GM21526 (cell line): ENCODE results near the gene CD302.
"Not testable (repeated sequence)": the region's sequence is repeated elsewhere in the genome, so short reads cannot be mapped to it uniquely, and the experiment has no call there.

Experiments used
- ATAC-seq: cut with Tn5 transposase; IDR thresholded peaks from one replicate; pipeline ENCODE4 v1.9.1; 2021; ENCODE audit warnings: moderate library complexity; ENCODE audit not compliant: unreplicated experiment, low FRiP score

The CD302 gene

DNA sequence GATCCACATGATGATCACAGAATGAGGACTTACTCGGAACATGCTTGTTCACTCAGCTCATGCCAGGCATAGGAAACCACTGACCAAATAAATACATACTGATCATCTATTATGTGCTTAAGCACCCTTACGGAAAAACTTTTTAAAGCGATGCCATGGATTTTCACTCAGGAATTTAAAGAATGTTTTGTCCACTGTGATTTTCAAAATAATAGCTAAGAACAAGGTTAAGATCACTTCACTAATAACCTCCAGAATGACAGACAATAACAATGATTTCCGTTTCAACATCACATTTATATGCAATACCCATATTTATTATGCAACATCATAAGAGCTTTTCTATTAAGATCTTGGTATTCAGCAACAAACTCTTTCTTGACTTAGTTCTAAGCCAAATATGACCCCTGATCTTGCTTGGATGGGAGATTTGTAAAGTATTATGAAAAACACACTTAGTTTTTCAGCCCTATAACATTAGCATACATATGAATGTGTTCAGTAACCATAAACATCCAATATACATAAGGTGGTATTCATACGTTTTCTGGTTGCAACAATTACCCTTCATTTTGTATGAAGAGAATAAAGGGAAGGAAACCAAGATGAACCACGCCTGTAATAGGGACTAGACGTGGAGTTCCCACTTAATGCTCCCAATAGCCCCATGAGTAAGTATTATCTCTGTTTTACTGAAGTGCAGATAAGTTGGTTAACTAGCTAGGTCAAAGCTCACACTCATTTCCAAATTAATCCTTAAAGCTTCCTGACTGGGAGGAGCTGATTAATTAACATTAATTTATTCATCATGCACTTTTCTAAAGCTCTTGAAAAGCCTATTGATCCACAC, 1.9 kb downstream of the CD302 start:
- ATAC-seq: no peak

DNA sequence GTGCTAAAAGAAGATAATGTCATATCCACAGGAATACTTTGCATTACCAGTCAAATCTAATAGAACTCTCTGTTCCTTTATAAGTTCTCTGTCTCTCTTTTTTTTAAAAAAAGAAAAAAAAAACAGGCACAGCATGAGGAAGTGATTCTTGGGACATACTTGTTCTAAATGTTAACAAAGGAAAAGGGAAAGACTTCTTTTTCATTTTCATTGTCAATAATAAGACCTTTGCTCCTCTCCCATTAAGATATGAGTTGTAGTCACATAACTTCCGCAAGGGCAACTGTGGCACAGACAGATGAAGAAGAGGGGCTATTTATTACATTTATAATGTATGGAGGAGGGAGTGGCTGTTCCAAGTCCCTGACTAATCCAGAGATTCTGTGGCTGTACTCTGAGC, 4.7 kb downstream of the CD302 start:
- ATAC-seq: no peak

- no peak for ATAC-seq
These were observed 5.4 kb downstream of the CD302 start for GRCh38 chr2:159792599-159792998.

DNA sequence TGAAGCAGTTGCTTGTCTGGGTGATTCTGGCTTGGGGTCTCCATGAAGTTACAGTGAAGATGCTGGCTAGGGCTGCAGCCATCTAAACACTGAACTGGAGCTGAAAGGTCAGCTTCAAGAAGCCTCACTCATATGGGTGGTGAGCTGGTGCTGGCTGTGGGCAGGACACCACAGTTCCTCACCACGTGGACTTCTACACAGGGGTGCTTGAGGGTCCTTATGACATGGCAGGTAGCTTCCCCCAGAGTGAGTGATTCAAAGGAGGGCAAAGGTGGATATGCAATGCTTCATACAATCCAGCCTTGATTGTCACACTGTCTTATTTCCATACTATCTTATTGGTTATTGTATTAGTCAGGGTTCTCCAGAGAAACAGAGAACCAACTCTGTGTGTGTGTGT, 6.0 kb downstream of the CD302 start:
- ATAC-seq: no peak

GRCh38 chr2:159790323-159790722, 7.7 kb downstream of the CD302 start:
- ATAC-seq: no peak

GRCh38 chr2:159788253-159788652, 9.8 kb downstream of the CD302 start:
- ATAC-seq: no peak

- ATAC-seq: not testable (repeated sequence)
These were observed 10.4 kb downstream of the CD302 start for GRCh38 chr2:159787647-159788046.

GRCh38 chr2:159786938-159787337, 11.1 kb downstream of the CD302 start:
- ATAC-seq: no peak

GRCh38 chr2:159785195-159785594, 12.8 kb downstream of the CD302 start:
- no peak for ATAC-seq

- ATAC-seq: not testable (repeated sequence)
These were observed 13.3 kb downstream of the CD302 start for GRCh38 chr2:159784744-159785143.

GRCh38 chr2:159783556-159783955, 14.5 kb downstream of the CD302 start:
- ATAC-seq: no peak

- ATAC-seq: no peak
These were observed 21.7 kb downstream of the CD302 start for GRCh38 chr2:159776321-159776720.

GRCh38 chr2:159775021-159775420, 23.0 kb downstream of the CD302 start:
- no peak for ATAC-seq

DNA sequence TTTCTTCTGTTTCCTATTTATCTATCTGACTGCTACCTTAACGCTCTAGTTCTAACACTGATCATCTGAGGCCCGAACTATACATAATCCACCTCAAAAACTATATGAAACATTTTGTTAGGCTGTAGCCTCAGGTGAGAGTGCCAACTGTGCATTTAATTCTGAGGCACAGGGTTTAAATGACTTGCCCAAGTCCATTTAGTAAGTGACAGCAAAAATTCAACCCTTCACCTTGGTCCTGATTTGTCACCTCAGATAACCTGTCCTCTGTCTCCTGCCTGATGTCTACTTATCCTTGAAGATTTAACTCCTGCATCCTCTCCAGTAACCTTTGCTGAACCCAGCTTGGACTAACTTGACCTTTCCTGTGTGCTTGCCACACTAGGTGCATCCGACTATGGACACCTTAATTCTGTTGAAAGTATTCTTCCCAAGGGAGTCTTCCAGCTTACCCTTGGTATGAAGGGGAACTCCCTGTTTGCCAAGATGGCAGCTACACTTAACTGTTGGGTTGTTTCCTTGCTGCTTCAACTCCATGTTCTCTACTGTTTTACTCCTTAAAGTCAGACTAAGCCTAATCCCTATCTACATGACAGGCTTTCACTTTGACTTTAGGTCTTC, 23.5 kb downstream of the CD302 start:
- no peak for ATAC-seq

DNA sequence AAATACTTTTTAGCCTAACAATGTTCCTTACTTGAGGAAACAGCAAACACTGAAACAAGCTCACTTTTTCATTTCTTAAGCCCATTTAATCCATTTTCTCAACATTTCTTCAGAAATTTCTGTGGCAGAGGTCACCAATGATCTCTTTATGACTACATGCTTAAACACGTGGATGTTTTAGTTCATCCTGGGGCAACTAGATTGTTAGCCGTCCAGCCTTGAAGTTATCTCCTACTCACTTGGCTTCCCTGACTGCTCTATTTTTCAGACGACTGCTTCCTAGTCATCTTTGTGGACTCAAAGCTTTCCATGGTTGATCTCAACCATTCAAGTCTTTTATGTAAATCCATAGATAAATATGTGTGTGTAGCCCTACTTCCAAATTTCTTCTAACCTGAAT, 24.1 kb downstream of the CD302 start:
- ATAC-seq: no peak

- no peak for ATAC-seq
These were observed 24.6 kb downstream of the CD302 start for GRCh38 chr2:159773426-159773825.

GRCh38 chr2:159769147-159769546, 28.9 kb downstream of the CD302 start:
- ATAC-seq: no peak

DNA sequence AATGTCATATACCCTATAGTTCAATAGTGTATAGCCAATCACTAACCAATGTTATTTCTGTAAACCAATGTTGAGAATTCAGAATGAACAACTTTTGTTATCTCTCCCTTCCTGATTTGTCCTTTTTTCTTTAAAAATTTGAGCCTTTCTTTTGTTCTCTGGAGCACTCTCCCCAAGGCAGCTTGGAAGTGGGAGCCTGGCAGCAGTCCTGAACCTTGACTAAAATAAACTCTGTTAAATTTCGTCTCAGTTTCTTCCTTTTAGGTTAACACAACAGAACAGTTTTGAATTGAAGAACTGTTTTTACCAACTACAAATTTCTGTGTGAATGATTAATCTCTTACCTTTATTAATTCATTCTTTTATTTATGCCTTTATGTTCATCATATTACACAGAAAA, 35.9 kb downstream of the CD302 start:
- ATAC-seq: no peak

- ATAC-seq: no peak
These were observed 37.7 kb downstream of the CD302 start for GRCh38 chr2:159760326-159760725.

- ATAC-seq: no peak
These were observed 38.4 kb downstream of the CD302 start for GRCh38 chr2:159759577-159759976.

- ATAC-seq: no peak
These were observed 39.3 kb downstream of the CD302 start for GRCh38 chr2:159758686-159759085.

DNA sequence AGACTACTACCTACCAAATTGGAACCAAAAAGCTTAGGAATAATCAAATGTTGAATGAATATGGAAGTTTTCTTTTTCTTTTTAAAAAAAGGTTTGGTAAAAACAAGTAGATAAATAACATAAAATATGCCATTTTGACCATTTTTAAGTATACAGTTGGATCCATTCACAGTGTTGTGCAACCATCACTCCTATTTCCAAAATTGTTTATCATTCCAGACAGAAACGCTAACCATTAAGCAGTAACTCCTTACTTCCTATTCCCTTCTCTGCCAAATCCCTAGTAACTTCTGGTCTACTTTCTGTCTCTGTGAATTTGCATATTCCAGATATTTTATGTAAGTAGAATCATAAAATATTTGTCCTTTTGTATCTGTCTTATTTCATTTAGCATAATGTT, 39.8 kb downstream of the CD302 start:
- no peak for ATAC-seq
